Skin of body (tissue), 2 donors: Measurements from ENCODE around the gene FARP2. TPM values are rescaled to one million over a fixed set of nuclear protein-coding genes. Genes with fewer than 3 reads are reported as not detected.
"Not testable (repeated sequence)": the region's sequence is repeated elsewhere in the genome, so short reads cannot be mapped to it uniquely, and the experiment has no call there.

ENCODE experiments used
- DNase-seq: peaks from one replicate; lab custom pipeline; 2025; lab: John Stamatoyannopoulos, UW
- total RNA-seq: library from RNA; depleted of rRNA; stranded (reverse); fragments of >200 nt; gene quantifications from one replicate; pipeline ENCODE4 v1.2.3, GENCODE V29; 2014

Gene FARP2
- total RNA-seq, 1 donor from 2014 or later, result 52.6 TPM

DNA sequence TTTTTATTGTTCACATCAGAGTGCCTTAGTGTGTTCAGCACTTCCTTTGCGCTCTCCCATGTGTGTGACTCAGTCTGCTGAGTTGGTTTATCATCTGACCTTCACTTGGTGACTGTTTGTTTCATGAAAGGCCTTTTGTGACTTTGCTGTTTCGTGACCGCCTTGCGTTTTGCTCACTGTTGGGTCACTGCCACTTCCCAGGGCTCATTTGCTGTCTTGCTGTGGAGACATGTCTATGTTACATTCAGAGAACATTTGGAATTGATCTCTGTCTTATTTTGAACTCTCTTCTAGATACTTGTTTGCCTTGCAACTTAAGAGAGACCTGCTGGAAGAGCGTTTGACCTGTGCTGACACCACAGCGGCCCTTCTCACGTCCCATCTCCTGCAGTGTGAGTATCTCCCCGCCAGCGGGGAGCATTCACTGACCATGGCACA lies 54.7 kb downstream of the FARP2 start:
- DNase-seq, result no peak

DNA sequence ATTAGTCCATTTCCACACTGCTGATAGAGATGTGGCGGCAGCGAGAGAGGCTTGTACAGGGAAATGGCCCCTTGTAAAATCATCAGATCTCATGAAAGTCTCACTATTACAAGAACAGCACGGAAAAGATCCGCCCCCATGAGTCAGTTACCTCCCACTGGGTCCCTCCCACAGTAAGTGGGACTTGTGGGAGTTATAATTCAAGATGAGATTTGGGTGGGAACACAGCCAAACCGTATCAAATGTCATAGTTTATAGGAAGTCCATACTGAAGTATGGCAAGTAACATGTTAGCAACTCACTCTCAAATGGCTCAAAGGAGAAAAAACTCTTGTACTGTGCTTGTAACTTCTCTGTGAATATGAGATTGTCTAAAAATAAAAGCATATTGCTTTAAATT lies 56.1 kb downstream of the FARP2 start:
- DNase-seq, result peak; percentile 44

GRCh38 chr2:241413501-241413900 lies 57.4 kb downstream of the FARP2 start:
- not testable (repeated sequence) for DNase-seq

GRCh38 chr2:241413929-241414580 lies 58.0 kb downstream of the FARP2 start:
- DNase-seq, result no peak

- no peak for DNase-seq
Measured at GRCh38 chr2:241415196-241415595, 59.1 kb downstream of the FARP2 start.

- no peak for DNase-seq
Measured at GRCh38 chr2:241417626-241418025, 61.5 kb downstream of the FARP2 start.

- DNase-seq, result no peak
Measured at GRCh38 chr2:241421330-241421729, 65.2 kb downstream of the FARP2 start.

DNA sequence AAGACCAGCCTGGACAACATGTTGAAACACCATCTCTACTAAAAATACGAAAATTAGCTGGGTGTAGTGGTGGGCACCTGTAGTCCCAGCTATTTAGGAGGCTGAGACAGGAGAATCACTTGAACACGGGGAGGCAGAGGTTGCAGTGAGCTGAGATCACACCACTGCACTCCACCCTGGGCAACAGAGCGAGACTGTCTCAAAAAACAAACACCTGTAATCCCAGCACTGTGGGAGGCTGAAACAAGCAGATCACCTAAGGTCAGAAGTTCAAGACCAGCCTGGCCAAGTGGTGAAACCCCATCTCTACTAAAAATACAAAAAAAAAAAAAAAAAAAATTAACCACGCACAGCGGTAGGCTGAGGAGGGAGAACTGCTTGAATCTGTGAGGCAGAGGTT lies 65.9 kb downstream of the FARP2 start:
- DNase-seq, result not testable (repeated sequence)

DNA sequence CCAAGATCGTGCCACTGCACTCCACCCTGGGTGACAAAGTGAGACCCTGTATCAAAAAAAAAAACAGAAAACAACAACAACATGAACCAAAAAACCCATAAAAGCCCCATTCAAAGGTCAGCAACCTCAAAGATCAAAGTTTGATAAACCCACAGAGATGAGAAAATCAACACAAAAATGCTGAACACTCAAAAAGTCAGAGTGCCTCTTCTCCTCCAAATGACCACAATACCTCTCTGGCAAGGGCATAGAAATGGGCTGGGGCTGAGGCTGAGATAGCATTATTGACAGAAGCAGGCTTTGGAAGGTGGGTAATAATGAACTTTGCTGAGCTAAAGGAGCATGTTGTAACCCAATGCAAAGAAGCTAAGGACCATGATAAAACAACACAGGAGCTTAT lies 66.3 kb downstream of the FARP2 start:
- no peak for DNase-seq

DNA sequence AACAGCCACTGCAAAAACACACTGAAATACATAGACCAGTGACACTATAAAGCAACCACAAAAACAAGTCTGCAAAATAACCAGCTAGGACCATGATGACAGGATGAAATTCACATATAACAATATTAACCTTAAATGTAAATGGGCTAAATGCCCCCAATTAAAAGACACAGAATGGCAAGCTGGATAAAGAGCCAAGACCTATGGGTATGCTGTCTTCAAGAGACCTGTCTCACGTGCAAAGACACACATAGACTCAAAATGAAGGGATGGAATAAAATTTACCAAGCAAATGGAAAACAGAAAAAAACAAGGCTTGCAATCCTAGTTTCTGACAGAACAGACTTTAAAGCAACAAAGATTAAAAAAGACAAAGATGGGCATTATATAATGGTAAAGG lies 67.4 kb downstream of the FARP2 start:
- DNase-seq, result not testable (repeated sequence)

GRCh38 chr2:241425368-241425767 lies 69.3 kb downstream of the FARP2 start:
- DNase-seq, result no peak

DNA sequence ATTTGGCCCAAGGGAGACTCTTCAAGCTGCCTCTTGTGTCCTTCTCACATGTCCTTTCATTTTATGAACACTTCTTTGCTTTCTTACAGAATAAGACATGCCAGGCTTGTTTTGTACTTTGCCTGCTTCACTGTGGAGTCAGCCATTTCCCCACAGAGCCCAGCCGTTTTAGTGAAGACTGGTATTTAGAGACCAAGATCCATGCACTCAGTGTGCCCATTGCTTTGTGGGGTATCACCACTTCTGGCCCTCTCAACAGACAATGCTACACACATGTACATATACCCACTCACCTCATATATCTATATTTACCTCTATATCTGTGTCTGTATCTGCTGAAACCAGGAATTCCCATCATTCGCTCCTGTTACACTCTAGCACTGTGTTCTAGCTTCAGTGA lies 74.1 kb downstream of the FARP2 start:
- no peak for DNase-seq

DNA sequence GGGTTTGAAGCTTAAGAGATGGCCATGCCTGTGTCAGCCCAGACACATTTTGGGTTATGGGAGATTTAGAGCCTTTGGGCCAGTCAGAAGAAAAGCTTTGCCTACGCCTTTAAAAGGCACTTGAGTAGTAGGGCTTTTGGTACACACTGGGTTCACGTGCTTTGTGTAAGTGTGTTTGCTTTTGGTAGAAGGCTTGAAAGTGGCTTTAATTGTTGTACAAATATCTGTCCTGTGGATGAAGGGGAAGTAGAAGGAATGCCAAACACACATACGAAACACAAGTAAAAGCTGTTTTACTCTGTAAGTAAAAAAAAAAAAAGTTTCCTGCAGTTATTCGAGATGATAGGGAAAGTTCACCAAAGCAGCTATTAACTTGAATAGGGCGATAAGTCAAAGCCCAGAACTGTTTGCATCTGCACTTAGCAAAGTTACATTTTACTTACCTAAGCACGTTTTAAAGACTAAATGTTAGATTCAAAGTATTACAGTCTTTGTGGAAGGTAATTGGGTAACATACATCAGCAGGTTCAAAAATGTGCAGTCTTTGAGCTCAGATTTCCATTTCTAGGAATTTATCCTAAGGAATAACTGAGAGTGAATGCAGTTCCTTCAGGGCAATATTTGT lies 76.9 kb downstream of the FARP2 start:
- DNase-seq, result no peak

GRCh38 chr2:241437179-241437578 lies 81.1 kb downstream of the FARP2 start:
- DNase-seq, result no peak

DNA sequence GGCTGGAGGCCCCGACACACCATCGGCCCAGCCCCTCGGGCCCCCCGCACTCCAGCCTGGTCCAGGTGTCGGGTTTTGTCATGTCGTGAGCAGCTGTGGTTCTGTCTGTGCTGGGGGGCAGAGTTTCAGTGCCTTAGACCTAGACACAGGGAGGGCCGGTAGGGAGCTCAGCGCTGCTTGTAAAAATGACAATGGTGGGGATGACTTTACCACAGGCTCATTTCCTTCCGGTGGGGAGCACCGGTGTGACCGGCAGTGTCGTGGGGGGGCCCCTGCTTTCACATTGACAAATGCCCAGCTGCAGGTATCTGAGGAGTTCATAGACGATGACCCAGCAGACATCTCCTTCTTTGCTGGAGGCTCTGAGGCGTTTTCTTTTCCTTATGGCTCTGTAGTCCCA lies 85.4 kb downstream of the FARP2 start:
- DNase-seq, result no peak

- no peak for DNase-seq
Measured at GRCh38 chr2:241443486-241444223, 87.6 kb downstream of the FARP2 start.

DNA sequence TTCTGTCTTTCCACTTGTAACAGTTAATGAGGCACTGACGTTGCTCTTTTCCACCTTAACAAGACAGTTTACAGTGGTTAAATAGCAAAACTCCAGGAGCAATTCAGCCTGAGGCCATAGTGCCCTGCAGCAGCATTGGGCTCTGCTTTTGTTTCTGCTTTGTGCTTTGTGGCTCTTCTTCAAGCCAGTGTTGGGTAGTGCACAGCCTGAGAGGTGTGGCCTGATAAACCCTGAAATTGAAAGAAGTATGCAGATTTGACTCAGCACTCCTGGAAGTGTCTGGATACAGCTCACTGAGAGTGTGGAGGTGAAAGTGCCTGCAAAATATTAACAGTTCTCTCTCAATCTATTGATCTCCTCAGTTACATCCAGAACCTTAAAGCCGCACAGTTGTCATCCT lies 89.3 kb downstream of the FARP2 start:
- DNase-seq, result no peak

DNA sequence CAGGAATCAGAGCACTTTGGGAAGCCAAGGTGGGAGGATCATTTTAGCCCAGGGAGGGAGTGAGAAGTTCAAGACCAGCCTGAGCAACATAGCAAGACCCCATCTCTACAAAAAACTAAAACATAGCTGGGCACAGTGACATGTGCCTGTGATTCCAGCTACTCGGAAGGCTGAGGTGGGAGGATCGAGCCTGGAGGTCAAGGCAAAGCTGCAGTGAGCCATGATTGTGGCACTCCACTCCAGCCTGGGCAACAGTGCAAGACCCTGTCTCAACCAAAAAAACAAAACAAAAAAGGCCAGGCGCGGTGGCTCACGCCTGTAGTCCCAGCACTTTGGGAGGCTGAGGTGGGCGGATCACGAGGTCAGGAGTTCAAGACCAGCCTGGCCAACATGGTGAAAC lies 94.0 kb downstream of the FARP2 start:
- not testable (repeated sequence) for DNase-seq

GRCh38 chr2:241451840-241452506 lies 95.9 kb downstream of the FARP2 start:
- DNase-seq, result no peak

GRCh38 chr2:241453919-241454318 lies 97.8 kb downstream of the FARP2 start:
- DNase-seq, result not testable (repeated sequence)

DNA sequence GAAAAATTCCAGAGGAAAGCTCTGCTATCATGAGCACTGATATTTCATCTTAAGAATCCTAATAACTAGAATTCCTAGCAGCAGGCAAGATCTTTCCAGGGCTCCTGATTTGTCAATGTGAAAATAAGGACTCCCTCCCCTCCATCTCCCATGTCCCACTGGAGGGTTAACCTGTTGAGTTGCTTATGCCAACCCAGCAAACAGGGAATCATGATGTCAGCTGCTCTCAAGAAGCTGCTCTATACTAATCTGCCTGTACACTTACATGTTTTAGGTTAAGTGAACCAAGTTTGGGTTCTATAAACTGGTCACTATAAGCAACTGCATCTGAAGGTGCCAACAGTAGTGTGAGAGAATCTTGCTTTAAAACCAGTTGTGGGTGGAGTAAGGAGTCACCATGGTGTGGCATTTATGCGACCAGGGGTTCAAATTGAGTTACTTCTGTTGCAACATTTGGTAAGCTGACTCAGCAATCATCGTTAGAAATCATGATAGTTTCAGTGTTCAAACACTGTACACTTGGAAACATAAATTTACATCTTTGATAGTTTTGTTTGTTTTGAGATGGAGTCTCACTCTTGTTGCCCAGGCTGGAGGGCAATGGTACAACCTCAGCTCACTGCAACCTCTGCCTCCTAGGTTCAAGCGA lies 98.9 kb downstream of the FARP2 start:
- DNase-seq, result no peak

- DNase-seq, result no peak
Measured at GRCh38 chr2:241456546-241456945, 100.5 kb downstream of the FARP2 start.
